A673 (cell line): ENCODE results near the gene WFDC10A. TPM values are rescaled to one million over a fixed set of nuclear protein-coding genes. Genes with fewer than 3 reads are reported as not detected.

ENCODE experiments used
- BruUV-seq: library from RNA; stranded (reverse); fragments of 400-500 nt; replicated peaks from 2 replicates; lab custom pipeline; 2021; lab: Mats Ljungman, UMichigan
- CTCF ChIA-PET: fragments of 300-600 bp; sonication (Branson Sonifier 250); formaldehyde crosslinking; loops from one replicate; lab custom pipeline; 2022; ENCODE audit warnings: antibody characterized with exemption; lab: Charles Lee
- POLR2A ChIA-PET: fragments of 300-600 bp; sonication (Branson Sonifier 250); formaldehyde crosslinking; loops from one replicate; lab custom pipeline; 2022; ENCODE audit warnings: antibody characterized with exemption; ENCODE audit not compliant: low non-redundant PET; lab: Charles Lee
- DNase-seq: peaks from one replicate; pipeline ENCODE4 v3.0.0-alpha.2; 2015; ENCODE audit warnings: low spot score
- H3K27ac ChIP-seq: fragments of 200-600 bp; sonication (generic); 2 replicates; pipeline ENCODE4 v1.5.1; 2016; ENCODE audit warnings: mixed run types, low read depth, mild to moderate bottlenecking, mixed read lengths, antibody characterized with exemption, low read length; ENCODE audit not compliant: poor library complexity, severe bottlenecking
- H3K27me3 ChIP-seq: fragments of 200-600 bp; sonication (generic); replicated peaks from 2 replicates; pipeline ENCODE4 v1.6.1; 2017; ENCODE audit warnings: mixed run types, low read depth, mild to moderate bottlenecking, mixed read lengths, antibody characterized with exemption, low read length; ENCODE audit not compliant: insufficient read depth, poor library complexity
- H3K36me3 ChIP-seq: fragments of 200-600 bp; sonication (generic); 2 replicates; pipeline ENCODE4 v1.6.1; 2016; ENCODE audit warnings: mixed run types, mild to moderate bottlenecking, mixed read lengths, antibody characterized with exemption, low read length; ENCODE audit not compliant: insufficient read depth, poor library complexity, severe bottlenecking
- H3K4me1 ChIP-seq: fragments of 200-600 bp; sonication (generic); 2 replicates; pipeline ENCODE4 v1.6.1; 2017; ENCODE audit warnings: mixed run types, mild to moderate bottlenecking, mixed read lengths, antibody characterized with exemption, low read length; ENCODE audit not compliant: insufficient read depth, poor library complexity, severe bottlenecking
- H3K4me3 ChIP-seq: fragments of 200-600 bp; sonication (generic); 2 replicates; pipeline ENCODE4 v1.5.1; 2016; ENCODE audit warnings: low read depth, mixed run types, mild to moderate bottlenecking, mixed read lengths, low read length; ENCODE audit not compliant: poor library complexity, severe bottlenecking
- H3K9me3 ChIP-seq: fragments of 200-600 bp; sonication (generic); 2 replicates; pipeline ENCODE4 v1.6.1; 2016; ENCODE audit warnings: mixed run types, low read depth, mild to moderate bottlenecking, mixed read lengths, antibody characterized with exemption, low read length; ENCODE audit not compliant: poor library complexity, severe bottlenecking
- CTCF ChIP-seq: fragments of 300-800, 200-600 bp; sonication (generic); conservative IDR thresholded peaks from 2 replicates; pipeline ENCODE4 v1.5.1; 2017; ENCODE audit warnings: low read depth, mild to moderate bottlenecking, antibody characterized with exemption, low read length, moderate library complexity, mixed read lengths
- EZH2 ChIP-seq: fragments of 200-600 bp; sonication (generic); IDR thresholded peaks from 2 replicates; pipeline ENCODE4 v1.6.1; 2017; ENCODE audit warnings: borderline replicate concordance, low read depth, mild to moderate bottlenecking, mixed read lengths, antibody characterized with exemption, low read length; ENCODE audit not compliant: poor library complexity, severe bottlenecking
- intact Hi-C: fragments of 100-400 bp; cut with micrococcal nuclease; formaldehyde crosslinking; loops from one replicate; pipeline ENCODE4 v1.10.0; 2022; ENCODE audit not compliant: unreplicated experiment
- total RNA-seq: library from RNA; stranded (reverse); gene quantifications from 2 replicates; pipeline ENCODE4 v1.2.3, GENCODE V29; 2021

WFDC10A gene
- total RNA-seq, 1 experiment from 2014 or later = not detected

GRCh38 chr20:45593498-45593897 is 36.0 kb upstream of the WFDC10A start:
- intact Hi-C loops = loop anchor here (2.0 kb wide), 1 partner anchor 177 kb away; no protein-coding TSS in a partner anchor

GRCh38 chr20:45595235-45595634 is 34.3 kb upstream of the WFDC10A start:
- TF ChIP-seq CTCF = no peak
- no peak for TF ChIP-seq EZH2
- POLR2A ChIA-PET = no interaction called here
- no peaks in the 10 kb centered on the region for H3K36me3 ChIP-seq
- H3K27ac ChIP-seq = no peak overlapping the region
- no peaks in the 10 kb centered on the region for H3K9me3 ChIP-seq
- no peak for DNase-seq
- CTCF ChIA-PET = no interaction called here
- no peak overlapping the region for H3K4me3 ChIP-seq
- peaks cover 29% of the 10 kb centered on the region for H3K27me3 ChIP-seq
- BruUV-seq = no TSS peak
- H3K4me1 ChIP-seq = no peaks in the 10 kb centered on the region
- intact Hi-C loops = no loop called here

More at GRCh38 chr20:45593498-45593897, 36.0 kb upstream of the WFDC10A start:
- Histone ChIP-seq H3K27me3 (peaks cover 26% of the 10 kb centered on the region), H3K27ac (no peak overlapping the region), H3K36me3 (no peaks in the 10 kb centered on the region), H3K4me1 (no peaks in the 10 kb centered on the region), H3K4me3 (no peak overlapping the region), H3K9me3 (no peaks in the 10 kb centered on the region)
- CTCF ChIA-PET = interaction anchor here (1.9 kb wide), 1 partner anchor 178 kb away, joined by 6 read pairs; no protein-coding TSS in a partner anchor
- BruUV-seq = no TSS peak
- POLR2A ChIA-PET = no interaction called here
- DNase-seq = no peak
- TF ChIP-seq CTCF (no peak), EZH2 (no peak)

- Histone ChIP-seq H3K36me3 (no peaks in the 10 kb centered on the region), H3K4me3 (no peak overlapping the region), H3K9me3 (no peaks in the 10 kb centered on the region), H3K27ac (no peak overlapping the region), H3K4me1 (no peaks in the 10 kb centered on the region), H3K27me3 (peaks cover 12% of the 10 kb centered on the region)
- no TSS peak for BruUV-seq
- CTCF ChIA-PET = no interaction called here
- intact Hi-C loops = no loop called here
- TF ChIP-seq CTCF (no peak), EZH2 (no peak)
- POLR2A ChIA-PET = no interaction called here
- DNase-seq = no peak
Measured at GRCh38 chr20:45607810-45608209, 21.7 kb upstream of the WFDC10A start.
